Body of pancreas (tissue), 4 donors: ENCODE measurements around the gene SNTG2.

Source experiments
- POLR2A ChIP-seq, 3 donors: fragments of 450-650 bp; IDR thresholded peaks; one replicate each; pipeline ENCODE4 v1.6.1; 2016; ENCODE audit warnings: antibody characterized with exemption in 3 of 3, mild to moderate bottlenecking in 2 of 3
- TF ChIP-seq, protein P1 (sequence below), 7 experiments: fragments of 450-650 bp in 4 of 7; fragments of 200-600 bp in 3 of 7; sonication (generic) in 3 of 7; IDR thresholded peaks; one replicate each; pipeline ENCODE4 v1.5.1; 2016 to 2019; ENCODE audit warnings: antibody characterized with exemption in 7 of 7

- TF ChIP-seq, protein P1, sequence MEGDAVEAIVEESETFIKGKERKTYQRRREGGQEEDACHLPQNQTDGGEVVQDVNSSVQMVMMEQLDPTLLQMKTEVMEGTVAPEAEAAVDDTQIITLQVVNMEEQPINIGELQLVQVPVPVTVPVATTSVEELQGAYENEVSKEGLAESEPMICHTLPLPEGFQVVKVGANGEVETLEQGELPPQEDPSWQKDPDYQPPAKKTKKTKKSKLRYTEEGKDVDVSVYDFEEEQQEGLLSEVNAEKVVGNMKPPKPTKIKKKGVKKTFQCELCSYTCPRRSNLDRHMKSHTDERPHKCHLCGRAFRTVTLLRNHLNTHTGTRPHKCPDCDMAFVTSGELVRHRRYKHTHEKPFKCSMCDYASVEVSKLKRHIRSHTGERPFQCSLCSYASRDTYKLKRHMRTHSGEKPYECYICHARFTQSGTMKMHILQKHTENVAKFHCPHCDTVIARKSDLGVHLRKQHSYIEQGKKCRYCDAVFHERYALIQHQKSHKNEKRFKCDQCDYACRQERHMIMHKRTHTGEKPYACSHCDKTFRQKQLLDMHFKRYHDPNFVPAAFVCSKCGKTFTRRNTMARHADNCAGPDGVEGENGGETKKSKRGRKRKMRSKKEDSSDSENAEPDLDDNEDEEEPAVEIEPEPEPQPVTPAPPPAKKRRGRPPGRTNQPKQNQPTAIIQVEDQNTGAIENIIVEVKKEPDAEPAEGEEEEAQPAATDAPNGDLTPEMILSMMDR (IDR thresholded peaks at IDR 0.05), result no peak
- no peak for TF ChIP-seq POLR2A (IDR thresholded peaks at IDR 0.05)
These were observed 61.3 kb downstream of the SNTG2 start for GRCh38 chr2:1011985-1012384.
